Daoy (cell line): ENCODE measurements around the gene DPH6. TPM values are rescaled to one million over a fixed set of nuclear protein-coding genes. Genes with fewer than 3 reads are reported as not detected.
"Not testable (repeated sequence)": the region's sequence is repeated elsewhere in the genome, so short reads cannot be mapped to it uniquely, and the experiment has no call there.

Experiments
- DNase-seq: peaks from one replicate; pipeline ENCODE4 v3.0.0-alpha.2; 2015; ENCODE audit warnings: low read depth
- total RNA-seq: library from RNA; depleted of rRNA; stranded (reverse); fragments of >200 nt; shearing (Covaris generic); gene quantifications from 2 replicates; pipeline ENCODE4 v1.2.3, GENCODE V29; 2014

Gene DPH6
- total RNA-seq, 1 experiment from 2014 or later = 24.8 TPM

DNA sequence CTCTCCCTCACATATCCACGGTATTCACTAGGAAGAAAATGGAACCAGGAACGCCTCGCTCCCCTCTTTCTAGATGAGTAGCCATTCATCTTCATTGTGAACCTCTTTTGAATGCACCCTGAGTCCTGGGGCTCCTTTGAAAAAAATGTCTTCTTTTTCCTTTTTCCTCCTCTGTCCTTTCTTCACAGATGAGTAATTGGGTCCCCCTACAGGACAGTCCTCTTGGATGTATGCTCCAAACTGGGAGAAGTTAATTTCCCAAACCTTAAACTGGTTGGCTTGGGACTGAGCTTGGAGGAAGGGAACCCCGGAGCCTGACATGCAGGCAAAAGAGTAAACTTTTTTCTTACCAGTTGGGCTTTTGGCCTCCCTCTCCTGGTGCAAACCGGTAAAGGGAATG lies 108.8 kb downstream of the DPH6 start:
- no peak for DNase-seq

DNA sequence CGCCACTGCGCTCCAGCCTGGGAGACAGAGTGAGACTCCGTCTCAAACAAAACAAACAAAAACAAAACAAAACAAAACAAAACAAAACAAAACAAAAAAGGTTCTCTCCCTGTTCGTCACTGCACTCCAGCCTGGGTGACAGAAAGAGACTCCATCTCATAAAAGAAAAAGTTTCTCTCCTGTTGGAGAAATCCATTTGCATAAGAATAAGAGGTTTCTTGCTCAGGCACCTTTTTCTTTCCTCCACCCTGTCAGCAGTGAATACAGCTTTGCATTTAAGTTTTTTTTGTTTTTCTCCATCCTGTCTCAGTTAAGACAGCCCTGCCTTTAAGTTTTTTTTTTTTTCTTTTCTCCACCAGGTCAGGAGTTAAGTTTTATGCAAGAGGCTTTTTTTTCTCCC lies 109.5 kb downstream of the DPH6 start:
- no peak for DNase-seq

DNA sequence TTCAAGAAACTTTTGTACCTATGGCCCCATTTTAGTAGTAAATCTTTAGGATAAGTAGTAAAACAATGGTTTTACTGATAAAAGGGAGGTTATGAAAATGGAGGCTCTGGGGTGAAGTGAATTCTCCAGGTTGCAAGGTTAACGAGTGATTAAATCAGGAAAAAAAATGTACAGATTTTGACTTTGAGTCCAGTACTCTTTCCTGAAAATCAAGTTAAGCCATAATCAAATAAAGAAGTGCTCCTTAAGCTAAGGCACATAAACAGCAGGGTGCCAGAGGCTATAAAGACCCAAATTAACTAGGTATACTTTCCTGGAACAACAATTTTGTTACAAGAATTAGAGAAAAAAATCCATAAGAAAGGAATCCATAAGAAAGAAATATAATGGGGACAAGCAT lies 114.7 kb downstream of the DPH6 start:
- DNase-seq = no peak

DNA sequence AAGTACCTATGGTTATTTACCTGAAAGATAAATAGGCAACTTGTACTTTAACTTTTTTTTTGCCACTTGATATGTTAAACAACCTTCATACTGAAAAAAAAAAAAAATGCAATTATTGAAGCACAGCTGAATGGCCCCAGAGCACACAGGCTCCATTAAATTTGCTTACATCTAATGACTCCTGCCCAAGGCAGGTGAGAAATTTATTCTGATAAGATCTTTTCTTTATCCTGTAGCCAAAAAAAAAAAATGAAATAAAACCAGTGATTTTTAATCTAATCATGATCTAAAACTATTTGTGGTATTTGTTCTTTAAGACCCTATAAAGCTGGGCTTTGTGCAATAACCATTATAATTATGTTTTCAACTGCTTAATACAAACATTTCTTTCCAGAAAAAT lies 115.7 kb downstream of the DPH6 start:
- no peak for DNase-seq

DNA sequence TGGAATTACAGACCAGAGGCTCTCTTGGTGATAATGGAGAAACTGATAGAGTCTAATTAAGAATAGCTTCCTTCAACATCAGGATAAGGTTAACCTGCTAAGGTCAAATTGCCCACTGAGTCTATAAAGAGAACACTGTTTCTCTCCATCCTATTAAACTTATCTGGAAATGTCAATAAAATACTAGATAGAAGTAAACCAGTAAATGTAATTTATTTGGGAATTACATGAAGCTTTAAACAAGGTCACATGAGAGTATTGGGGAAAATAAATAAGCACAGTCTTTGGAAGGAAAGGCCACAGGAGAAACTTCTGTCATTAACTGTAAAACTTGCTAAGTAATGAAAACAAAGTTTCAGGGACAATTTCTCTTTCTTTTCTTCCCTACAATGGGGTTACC lies 118.5 kb downstream of the DPH6 start:
- DNase-seq = no peak

DNA sequence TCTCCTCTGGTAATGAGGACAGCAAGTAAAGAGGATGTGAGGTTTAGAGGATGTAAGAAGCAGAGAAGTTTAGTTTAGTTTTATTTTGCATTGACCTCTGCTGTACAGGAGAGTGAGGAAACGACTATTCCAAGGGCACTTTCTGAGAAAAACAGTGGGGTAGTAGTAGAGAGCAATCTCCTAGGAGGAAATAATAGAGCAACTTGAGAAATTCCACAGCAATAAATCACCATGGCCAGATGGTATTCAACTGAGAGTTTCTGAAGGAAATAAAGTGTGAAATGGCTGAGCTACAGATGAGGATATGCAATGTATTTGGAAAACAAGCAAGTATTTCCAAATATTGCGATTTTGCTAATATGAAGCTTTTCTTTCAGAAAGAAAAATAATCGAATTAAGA lies 118.9 kb downstream of the DPH6 start:
- DNase-seq = peak; percentile 24

DNA sequence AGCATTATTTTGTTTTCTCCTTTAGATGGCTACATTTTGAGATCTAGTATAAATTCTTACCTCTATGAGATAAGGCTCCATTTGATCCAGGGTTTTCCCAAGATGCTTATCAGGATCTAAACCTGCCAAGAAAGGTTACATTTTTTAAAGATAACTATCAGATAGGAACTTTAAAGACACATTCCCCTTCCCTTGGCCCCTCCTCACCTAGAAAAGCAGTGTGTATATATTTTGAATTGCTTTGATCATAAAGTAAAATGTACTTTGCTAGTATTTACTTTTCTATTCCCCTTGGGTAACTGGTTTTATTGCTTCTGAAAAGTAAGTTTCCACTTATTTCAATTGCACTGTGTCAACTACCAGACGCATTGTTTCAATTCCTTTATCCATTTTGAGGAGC lies 135.2 kb downstream of the DPH6 start:
- DNase-seq = no peak

DNA sequence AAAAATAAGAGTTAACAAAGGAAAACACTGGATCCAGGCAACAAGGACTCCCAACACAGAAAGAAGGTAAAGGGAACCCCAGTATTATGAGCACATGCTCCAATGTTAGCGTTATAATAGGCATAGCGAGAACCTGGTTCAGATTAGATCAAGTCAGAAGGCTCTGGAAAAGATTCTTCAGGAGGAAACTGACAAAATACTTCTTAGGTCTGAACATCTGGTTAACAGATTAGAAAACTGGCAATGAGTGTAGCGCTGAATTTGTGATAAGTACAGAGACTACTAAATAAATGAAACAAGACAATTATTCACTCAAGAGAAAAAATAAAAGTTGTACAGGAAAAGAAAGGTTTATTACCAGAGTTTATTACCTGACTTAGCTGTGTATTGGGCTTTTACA lies 146.1 kb downstream of the DPH6 start:
- no peak for DNase-seq

DNA sequence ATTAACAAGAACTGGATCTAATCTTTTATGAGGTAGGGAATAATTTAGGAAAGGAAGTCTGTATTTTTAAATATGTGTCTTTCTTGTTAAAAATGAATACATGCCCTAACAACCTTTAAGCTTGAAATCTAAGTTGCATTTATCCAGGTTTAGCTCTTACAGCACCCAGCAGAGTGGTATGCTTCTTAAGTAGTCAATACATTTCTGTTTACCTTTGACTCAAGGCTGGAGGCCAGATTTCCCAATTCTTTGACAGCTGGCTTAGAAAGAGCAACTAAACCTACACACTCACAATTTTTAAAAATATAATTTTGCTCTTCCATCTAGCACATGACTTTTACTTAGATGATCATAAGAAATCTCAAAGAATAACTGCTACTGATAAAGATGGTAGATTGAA lies 148.9 kb downstream of the DPH6 start:
- no peak for DNase-seq

DNA sequence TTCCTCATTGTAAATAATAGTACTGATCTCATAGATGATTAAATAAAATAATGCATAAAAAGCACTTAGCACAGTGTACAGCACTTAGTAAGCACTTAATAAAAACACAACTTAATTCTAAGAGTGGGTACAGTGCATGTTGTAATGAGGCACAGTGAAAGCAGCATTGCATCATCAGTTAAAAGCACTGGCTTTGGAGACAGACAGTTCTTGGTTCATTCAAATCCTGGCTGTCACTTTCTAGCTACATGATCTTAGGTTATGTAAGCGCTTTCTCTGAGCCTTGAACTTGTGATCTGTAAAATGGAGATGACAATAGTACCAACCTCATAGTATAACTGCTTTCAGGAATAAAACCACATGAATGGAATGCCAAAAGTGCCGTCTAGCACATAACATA lies 151.5 kb downstream of the DPH6 start:
- no peak for DNase-seq

DNA sequence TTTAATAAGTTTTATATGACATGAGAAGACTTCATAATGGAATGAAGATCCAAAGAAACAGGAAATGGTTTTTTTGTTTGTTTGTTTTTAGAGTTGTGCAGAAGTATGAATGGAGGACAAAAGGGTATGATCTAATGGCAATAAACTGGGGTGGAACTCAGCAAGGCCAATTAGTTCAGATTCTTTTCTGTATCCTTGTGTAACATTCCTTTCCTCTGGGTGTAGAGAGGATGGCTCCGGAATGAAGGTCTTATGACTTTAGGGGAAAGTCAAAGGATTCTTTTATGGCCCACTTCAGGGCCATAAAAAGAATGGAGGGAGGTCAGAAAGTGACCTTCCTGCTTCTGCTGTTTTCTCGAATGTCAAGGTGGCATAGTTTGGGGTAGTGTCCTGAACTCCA lies 152.6 kb downstream of the DPH6 start:
- no peak for DNase-seq

DNA sequence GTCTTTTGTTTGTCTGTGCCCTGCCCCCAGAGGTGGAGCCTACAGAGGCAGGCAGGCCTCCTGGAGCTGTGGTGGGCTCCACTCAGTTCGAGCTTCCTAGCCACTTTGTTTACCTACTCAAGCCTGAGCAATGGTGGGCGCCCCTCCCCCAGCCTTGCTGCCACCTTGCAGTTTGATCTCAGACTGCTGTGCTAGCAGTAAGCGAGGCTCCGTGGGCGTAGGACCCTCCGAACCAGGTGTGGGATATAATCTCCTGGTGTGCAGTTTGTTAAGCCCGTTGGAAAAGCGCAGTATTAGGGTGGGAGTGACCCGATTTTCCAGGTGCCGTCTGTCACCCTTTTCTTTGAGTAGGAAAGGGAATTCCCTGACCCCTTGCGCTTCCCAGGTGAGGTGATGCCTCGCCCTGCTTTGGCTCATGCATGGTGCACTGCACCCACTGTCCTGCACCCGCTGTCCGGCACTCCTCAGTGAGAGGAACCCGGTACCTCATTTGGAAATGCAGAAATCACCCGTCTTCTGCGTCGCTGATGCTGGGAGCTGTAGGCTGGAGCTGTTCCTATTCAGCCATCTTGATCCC lies 154.5 kb downstream of the DPH6 start:
- DNase-seq = not testable (repeated sequence)

DNA sequence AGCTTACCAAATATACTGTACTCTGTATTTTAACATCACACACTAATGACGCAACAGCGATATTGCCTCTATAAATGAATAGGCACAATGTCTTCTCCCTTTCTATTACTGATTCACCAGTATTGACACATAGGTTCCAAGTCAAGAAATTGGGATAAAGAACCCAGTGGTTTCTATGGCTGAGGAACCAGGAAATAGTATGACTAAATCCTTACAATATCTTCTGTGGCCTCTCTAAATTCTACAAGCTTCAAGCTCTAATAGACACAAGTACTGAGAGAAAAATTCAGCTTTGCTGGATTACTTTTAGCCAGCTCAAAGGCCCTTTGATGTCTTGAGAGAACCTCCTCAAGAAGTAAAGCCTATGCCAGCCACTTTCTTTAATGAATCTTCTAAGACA lies 162.5 kb downstream of the DPH6 start:
- DNase-seq = no peak

DNA sequence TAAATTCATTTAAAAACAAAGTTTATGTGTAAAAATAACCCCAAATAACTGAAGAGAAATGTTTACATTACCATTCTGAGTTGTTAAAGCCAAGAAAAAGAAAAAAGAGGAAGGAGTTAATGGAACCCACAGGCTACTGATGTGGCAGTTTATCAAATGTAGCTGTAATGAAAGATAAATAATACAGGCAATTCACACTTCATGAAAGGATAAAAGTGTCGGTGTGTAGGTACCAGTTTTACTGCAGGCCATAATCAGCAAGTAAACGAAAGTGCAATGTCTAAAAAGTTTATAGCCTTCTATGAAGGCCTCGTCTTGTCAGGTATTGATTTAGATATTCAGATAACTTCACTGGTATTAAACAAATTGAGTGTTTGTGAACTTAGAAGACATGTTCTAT lies 164.6 kb downstream of the DPH6 start:
- no peak for DNase-seq

DNA sequence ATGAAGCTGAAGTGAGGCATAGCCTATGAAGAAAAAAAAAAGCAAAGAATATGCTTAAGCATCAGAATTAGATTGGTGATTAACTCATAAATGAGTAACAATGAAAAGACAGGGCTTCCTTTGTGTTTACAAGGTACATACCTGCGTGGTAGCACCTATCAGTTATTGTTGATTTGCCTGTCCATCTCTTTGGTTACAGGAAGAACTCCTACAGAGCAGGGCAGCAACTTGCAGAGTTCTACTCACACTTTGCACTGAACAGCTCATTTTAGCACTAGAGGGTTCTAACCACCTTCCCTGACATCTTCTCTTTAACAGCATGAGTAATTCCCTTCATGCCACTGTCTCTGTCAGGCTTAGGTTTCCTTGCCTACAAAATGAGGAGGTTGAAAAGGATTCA lies 166.0 kb downstream of the DPH6 start:
- no peak for DNase-seq

DNA sequence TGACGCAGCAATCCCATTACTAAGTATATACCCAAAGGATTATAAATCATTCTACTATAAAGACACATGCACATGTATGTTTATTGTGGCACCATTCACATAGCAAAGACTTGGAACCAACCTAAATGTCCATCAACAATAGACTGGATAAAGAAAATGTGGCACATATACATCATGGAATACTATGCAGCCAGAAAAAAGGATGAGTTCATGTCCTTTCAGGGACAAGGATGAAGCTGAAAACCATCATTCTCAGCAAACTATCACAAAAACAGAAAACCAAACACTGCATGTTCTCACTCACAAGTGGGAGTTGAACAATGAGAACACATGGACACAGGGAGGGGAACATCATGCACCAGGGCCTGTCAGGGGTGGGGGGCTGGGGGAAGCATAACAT lies 167.5 kb downstream of the DPH6 start:
- DNase-seq = not testable (repeated sequence)

DNA sequence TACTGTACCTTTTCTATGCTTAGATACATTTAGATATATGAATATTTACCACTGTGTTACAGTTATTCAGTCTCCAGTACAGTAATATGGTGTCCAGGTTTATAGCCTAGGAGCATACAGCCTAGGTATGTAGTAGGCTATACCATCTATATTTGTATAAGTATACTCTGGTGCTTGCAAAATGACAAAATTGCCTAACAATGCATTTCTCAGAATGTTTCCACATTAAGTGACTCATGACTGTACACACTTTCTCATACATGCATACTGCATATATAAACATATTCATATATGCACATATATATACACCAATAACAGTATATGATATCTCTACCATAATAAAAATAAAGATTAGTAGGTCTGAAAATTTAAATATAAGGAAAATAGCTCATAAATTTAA lies 169.3 kb downstream of the DPH6 start:
- DNase-seq = no peak

DNA sequence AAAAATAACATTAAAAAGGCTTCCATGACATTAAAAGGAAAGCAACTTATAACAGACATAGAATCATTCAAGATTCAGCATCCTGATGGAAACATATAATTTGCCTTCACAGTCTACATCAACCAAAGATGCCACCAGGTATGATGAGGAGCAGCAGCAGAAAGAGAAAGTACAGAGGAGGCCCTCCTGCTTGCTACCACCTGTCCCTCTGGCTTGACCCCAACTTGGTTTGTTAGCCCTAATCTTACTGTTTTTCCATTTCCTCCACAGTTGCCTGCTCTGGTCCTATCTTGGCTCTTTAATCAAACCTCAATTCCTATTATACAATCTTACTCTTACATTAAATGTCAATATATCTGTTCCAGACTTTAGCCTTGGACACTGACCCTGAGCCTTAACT lies 171.3 kb downstream of the DPH6 start:
- DNase-seq = no peak

DNA sequence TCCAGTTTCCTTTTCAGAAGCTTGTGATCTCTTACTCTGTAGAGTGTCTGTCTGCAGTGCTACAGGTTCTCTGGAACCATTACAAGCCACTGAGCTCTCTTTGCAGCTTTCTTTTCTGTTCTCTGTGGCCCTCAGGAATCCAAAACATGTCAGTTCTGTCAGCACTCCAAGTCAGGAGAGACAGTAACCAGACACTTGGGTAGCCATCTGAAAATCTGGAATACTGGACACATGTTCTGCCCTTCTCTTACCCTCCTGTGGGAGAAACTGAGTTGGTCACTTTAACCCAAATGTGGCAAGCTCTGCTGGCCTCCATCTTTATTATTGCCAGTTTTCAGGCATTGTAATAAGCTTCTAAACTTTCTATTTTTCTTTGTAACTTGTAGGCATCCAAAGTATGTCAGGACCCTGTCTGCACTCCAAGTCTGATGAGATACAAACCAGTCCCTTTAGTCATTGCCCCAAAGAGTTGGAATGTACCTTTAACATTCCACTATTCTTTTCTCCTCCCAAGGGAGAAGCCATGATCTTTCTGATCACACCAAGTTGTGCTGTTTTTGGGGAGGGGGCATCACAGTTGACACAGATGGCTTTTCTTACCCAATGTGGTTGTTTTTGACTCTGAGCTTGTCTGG lies 183.7 kb downstream of the DPH6 start:
- DNase-seq = no peak

DNA sequence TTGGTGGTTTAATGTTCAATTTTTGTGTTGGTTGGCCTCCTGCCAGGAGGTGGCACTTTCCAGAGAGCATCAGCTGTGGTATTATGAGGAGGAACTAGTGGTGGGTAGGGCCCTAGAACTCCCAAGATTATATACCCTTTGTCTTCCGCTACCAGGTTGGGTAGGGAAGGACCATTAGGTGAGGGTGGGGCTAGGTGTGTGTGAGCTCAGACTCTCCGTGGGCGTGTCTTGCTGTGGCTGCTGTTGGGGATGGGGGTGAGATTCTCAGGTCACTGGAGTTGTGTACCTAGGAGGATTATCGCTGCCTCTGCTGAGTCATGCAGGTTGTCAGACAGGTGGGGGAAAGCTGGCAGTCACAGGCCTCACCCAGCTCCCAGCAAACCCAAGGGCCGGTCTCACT lies 187.1 kb downstream of the DPH6 start:
- DNase-seq = no peak

DNA sequence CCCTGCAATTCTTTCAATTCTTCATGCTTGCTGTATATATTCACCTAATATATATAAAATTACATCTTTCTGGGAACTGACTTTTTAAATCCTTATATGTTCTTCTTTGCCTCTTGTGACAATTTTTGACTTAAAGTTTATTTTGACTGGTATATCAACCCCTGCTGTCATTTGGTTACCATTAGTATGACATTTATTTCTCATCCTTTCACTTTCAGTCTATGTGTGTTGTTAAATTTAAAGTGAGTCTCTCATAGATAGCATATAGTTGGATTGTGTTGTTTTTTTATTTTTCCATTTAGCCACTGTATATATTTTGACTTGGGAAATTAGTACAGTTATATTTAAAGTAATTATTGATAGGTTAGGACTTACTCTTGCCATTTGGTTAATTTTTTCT lies 194.9 kb downstream of the DPH6 start:
- DNase-seq = no peak

DNA sequence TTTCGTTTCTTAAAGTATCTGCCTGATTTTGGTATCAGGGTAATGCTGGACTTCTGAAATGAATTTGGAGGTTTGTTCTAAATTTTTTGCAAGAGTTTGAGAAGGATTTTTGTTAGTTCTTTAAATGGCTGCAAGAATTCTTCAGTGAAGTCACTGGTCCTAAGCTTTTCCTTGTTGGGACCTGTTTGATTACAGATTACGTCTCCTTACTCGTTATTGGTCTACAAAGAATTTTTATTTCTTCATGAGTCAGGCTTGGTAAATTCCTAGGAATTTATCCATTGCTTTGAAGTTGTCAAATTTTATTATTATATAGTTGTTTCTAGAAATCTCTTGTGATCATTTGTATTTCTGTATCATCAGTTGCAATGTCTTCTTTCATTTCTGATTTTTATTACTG lies 196.0 kb downstream of the DPH6 start:
- no peak for DNase-seq

DNA sequence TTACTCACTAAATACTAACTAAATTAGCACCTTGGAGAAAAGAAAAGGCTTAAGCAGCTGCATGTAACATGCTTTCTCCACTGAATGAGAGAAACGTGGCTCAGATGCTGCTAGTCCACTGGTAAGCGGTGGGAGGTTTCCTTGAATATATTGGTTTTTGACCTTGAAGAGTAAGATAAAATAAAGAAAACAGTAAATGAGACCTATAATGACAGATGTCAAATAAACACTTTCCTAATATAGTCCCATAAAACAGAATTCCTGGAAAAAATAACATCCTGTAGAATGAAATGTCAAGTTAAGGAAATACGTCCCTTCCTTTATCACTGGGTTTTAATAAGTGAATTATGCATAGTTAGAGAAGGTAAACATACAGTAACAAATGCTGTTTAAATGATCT lies 215.0 kb downstream of the DPH6 start:
- DNase-seq = no peak

DNA sequence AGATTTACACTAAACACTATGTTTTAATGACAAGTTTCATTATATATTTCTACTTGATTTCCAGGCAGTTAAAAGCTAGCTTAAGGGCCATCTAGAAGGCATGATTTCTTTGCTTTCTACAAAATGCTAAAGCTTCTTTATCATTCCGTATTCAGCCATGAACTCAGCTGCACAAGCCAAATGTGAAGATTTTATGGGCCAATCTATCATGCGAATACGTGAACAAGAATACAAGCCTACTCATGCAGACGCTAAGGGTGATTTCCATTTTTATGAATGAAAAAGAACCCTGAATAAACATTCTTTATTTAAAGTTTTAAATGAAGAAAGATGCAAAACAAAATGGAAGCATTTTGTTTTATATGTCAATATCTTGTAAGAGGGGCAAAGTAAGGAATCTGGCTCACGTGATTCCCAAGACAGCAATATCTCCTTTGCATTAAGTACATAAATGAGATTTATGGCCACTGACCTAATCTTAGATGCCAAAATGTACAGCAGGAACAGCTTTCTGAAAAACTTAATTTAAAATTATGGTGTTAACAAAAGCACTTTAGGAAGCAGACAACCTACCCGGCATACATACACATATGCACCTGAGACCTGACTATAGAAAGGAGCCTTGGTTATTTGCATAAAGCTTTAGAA lies 215.8 kb downstream of the DPH6 start:
- no peak for DNase-seq
